Measurements from ENCODE around the gene NBAS.

Gene NBAS

GRCh38 chr2:15591692-15592463 lies 30.7 kb upstream of the NBAS start, which contains the start of gene DDX1 (continued):
- TF ChIP-seq YY2 (tag by site-specific recombination; IDR thresholded peaks at IDR 0.05): peak; percentile 86
- peak; percentile 86 for TF ChIP-seq REST (tag by site-specific recombination; IDR thresholded peaks at IDR 0.05)
- peak; percentile 76 for TF ChIP-seq ZFP69B (tag by site-specific recombination; IDR thresholded peaks at IDR 0.05)
- no peak for TF ChIP-seq MYNN (tag by site-specific recombination; IDR thresholded peaks at IDR 0.05; ENCODE audit: borderline replicate concordance)
- TF ChIP-seq KLF17 (tag by site-specific recombination; IDR thresholded peaks at IDR 0.05): peak; percentile 96
- no peak for TF ChIP-seq ZNF292 (tag by site-specific recombination; IDR thresholded peaks at IDR 0.05; ENCODE audit: borderline replicate concordance, low read depth)
- TF ChIP-seq TSHZ1 (tag by site-specific recombination; IDR thresholded peaks at IDR 0.05; ENCODE audit: borderline replicate concordance): no peak
- TF ChIP-seq ZSCAN30 (tag by site-specific recombination; IDR thresholded peaks at IDR 0.05): peak; percentile 92
- peak; percentile 97 for TF ChIP-seq ZFP37 (tag by site-specific recombination; IDR thresholded peaks at IDR 0.05)
- TF ChIP-seq ZNF157 (tag by site-specific recombination; IDR thresholded peaks at IDR 0.05): no peak
- peak; percentile 74 for TF ChIP-seq KLF16 (tag by site-specific recombination; IDR thresholded peaks at IDR 0.05)
- TF ChIP-seq ZNF768 (tag by site-specific recombination; IDR thresholded peaks at IDR 0.05): no peak
- no peak for TF ChIP-seq ZNF621 (tag by site-specific recombination; IDR thresholded peaks at IDR 0.05)
- TF ChIP-seq ZBTB17 (tag by site-specific recombination; IDR thresholded peaks at IDR 0.05): peak; percentile 86
- TF ChIP-seq ZNF560 (tag by site-specific recombination; IDR thresholded peaks at IDR 0.05; ENCODE audit: borderline replicate concordance): no peak
- 0 out of 2 replicates have a peak, but pooled peaks have one; percentile 44 for TF ChIP-seq ZNF24 (tag by site-specific recombination; IDR thresholded peaks at IDR 0.05)
- peak; percentile 62; the same call in 1 of the 2 replicates for TF ChIP-seq KLF7 (tag by site-specific recombination; IDR thresholded peaks at IDR 0.05; ENCODE audit: borderline replicate concordance)
- TF ChIP-seq ZNF248 (tag by site-specific recombination; IDR thresholded peaks at IDR 0.05): no peak
- TF ChIP-seq PRDM10 (tag by site-specific recombination; IDR thresholded peaks at IDR 0.05): peak; percentile 39; the same call in 1 of the 2 replicates
- peak; percentile 97 for TF ChIP-seq ZXDB (tag by site-specific recombination; IDR thresholded peaks at IDR 0.05)
- no peak for TF ChIP-seq ZNF19 (tag by site-specific recombination; IDR thresholded peaks at IDR 0.05; ENCODE audit: low read depth)
- peak; percentile 60; the same call in 1 of the 2 replicates for TF ChIP-seq ZNF394 (tag by site-specific recombination; IDR thresholded peaks at IDR 0.05; ENCODE audit: borderline replicate concordance)
- TF ChIP-seq ZBTB1 (tag by site-specific recombination; IDR thresholded peaks at IDR 0.05): no peak
- no peak for TF ChIP-seq ZNF311 (tag by site-specific recombination; IDR thresholded peaks at IDR 0.05; ENCODE audit: borderline replicate concordance)
- peak; percentile 34; the same call in 1 of the 2 replicates for TF ChIP-seq ZBTB20 (tag by site-specific recombination; IDR thresholded peaks at IDR 0.05)
- TF ChIP-seq ZSCAN5A (tag by site-specific recombination; IDR thresholded peaks at IDR 0.05): 0 out of 2 replicates have a peak, but pooled peaks have one; percentile 64
